ENCODE measurements around the gene STAP2. TPM values are rescaled to one million over a fixed set of nuclear protein-coding genes. Genes with fewer than 3 reads are reported as not detected.

The STAP2 gene
- total RNA-seq, 1 donor from 2014 or later, result 6.8 TPM

DNA sequence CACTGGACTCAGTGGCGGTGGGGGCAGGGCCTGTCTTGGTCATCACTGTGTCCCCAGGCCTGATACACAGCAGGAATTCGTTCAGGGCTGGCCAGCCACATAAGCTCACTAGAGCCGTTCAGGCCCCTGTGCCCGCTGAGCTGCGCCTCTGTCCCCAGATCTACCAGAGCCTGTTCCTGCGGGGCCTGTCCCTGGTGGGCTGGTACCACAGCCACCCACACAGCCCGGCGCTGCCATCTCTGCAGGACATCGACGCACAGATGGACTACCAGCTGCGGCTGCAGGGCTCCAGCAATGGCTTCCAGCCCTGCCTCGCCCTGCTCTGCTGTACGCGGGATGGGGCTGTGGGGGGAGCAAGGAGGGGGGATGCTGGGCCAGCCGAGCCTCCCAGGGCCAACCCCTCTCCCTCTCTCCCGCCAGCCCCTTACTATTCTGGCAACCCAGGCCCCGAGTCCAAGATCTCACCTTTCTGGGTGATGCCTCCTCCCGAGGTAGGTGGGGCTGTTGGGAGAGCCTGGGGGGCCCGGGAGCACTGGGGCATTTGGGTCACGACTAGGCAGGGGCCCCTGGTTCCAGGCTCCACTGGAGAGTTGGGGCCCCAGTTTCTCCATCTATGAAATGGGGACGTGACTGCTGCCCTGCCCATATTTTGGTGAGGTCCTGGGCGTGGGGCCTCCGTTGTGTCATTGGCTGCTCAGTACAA, 18.6 kb upstream of the STAP2 start:
- no peaks in the 10 kb centered on the region for H3K27me3 ChIP-seq
- no peaks in the 10 kb centered on the region for H3K36me3 ChIP-seq
- H3K9me3 ChIP-seq (ENCODE audit: low read depth), result no peaks in the 10 kb centered on the region
- Mint-ChIP-seq H3K36me3 (peaks cover 4% of the 10 kb centered on the region), H3K4me1 (peaks cover 6% of the 10 kb centered on the region), H3K9me3 (no peaks in the 10 kb centered on the region), H3K27ac (no peak overlapping the region), H3K4me3 (no peak overlapping the region), H3K27me3 (ENCODE audit: insufficient read depth, low read depth) (peaks cover 8% of the 10 kb centered on the region)
- peaks cover 9% of the 10 kb centered on the region for H4K20me1 ChIP-seq (ENCODE audit: low read depth)
- DNase-seq (ENCODE audit: low spot score), result no peak
- TF ChIP-seq, protein P1, sequence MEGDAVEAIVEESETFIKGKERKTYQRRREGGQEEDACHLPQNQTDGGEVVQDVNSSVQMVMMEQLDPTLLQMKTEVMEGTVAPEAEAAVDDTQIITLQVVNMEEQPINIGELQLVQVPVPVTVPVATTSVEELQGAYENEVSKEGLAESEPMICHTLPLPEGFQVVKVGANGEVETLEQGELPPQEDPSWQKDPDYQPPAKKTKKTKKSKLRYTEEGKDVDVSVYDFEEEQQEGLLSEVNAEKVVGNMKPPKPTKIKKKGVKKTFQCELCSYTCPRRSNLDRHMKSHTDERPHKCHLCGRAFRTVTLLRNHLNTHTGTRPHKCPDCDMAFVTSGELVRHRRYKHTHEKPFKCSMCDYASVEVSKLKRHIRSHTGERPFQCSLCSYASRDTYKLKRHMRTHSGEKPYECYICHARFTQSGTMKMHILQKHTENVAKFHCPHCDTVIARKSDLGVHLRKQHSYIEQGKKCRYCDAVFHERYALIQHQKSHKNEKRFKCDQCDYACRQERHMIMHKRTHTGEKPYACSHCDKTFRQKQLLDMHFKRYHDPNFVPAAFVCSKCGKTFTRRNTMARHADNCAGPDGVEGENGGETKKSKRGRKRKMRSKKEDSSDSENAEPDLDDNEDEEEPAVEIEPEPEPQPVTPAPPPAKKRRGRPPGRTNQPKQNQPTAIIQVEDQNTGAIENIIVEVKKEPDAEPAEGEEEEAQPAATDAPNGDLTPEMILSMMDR (IDR thresholded peaks at IDR 0.05), result no peak
- no peak for TF ChIP-seq EZH2 (IDR thresholded peaks at IDR 0.05)
- no peak for TF ChIP-seq EZH2phosphoT487 (IDR thresholded peaks at IDR 0.05)
- no peak overlapping the region for H3K27ac ChIP-seq
- peaks cover 7% of the 10 kb centered on the region for H3K4me1 ChIP-seq
- no peak overlapping the region for H2AFZ ChIP-seq (replicated peaks)
- H3K4me2 ChIP-seq, result no peak overlapping the region
- no peak overlapping the region for H3K4me3 ChIP-seq
- H3F3A ChIP-seq (ENCODE audit: low read depth), result peaks cover 25% of the 10 kb centered on the region
- H3K9ac ChIP-seq, result no peak overlapping the region
- no peaks in the 10 kb centered on the region for H3K79me2 ChIP-seq (ENCODE audit: low read depth)

DNA sequence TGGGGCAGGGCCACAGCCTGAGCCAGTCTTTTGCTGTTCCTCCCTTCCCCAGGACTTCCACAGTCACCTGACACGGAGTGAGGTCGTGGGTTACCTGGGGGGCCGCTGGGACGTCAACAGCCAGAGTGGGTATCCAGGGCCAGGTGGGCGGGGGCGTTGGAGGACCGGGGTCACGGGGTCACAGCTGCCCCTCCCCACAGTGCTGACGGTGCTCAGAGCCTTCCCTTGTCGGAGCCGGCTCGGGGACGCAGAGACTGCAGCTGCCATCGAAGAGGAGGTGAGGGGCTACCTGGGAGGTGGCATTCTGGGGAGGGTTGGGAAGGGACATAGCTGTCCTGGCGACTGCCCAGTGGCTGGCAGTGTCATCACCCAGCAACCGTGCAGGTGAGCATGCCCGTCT, 16.3 kb upstream of the STAP2 start:
- no peaks in the 10 kb centered on the region for H3K9me3 Mint-ChIP-seq
- H3K4me1 ChIP-seq, result no peaks in the 10 kb centered on the region
- no peak overlapping the region for H3K27ac Mint-ChIP-seq
- H3K4me3 ChIP-seq, result no peak overlapping the region
- no peaks in the 10 kb centered on the region for H3K36me3 ChIP-seq
- no peak overlapping the region for H3K4me2 ChIP-seq
- H3K27me3 Mint-ChIP-seq (ENCODE audit: insufficient read depth, low read depth), result peaks cover 2% of the 10 kb centered on the region
- H3K79me2 ChIP-seq (ENCODE audit: low read depth), result no peaks in the 10 kb centered on the region
- no peak overlapping the region for H3K27ac ChIP-seq
- no peak for DNase-seq (ENCODE audit: low spot score)
- no peaks in the 10 kb centered on the region for H3K4me1 Mint-ChIP-seq
- H3K9ac ChIP-seq, result no peak overlapping the region
- H3K9me3 ChIP-seq (ENCODE audit: low read depth), result no peaks in the 10 kb centered on the region
- H3F3A ChIP-seq (ENCODE audit: low read depth), result peaks cover 9% of the 10 kb centered on the region
- no peak overlapping the region for H3K4me3 Mint-ChIP-seq
- H3K36me3 Mint-ChIP-seq, result peaks cover 5% of the 10 kb centered on the region
- no peaks in the 10 kb centered on the region for H4K20me1 ChIP-seq (ENCODE audit: low read depth)
- TF ChIP-seq, protein P1 (IDR thresholded peaks at IDR 0.05), result no peak
- TF ChIP-seq EZH2 (IDR thresholded peaks at IDR 0.05) (no peak), EZH2phosphoT487 (IDR thresholded peaks at IDR 0.05) (no peak)
- H2AFZ ChIP-seq (replicated peaks), result no peak overlapping the region
- H3K27me3 ChIP-seq, result no peaks in the 10 kb centered on the region

DNA sequence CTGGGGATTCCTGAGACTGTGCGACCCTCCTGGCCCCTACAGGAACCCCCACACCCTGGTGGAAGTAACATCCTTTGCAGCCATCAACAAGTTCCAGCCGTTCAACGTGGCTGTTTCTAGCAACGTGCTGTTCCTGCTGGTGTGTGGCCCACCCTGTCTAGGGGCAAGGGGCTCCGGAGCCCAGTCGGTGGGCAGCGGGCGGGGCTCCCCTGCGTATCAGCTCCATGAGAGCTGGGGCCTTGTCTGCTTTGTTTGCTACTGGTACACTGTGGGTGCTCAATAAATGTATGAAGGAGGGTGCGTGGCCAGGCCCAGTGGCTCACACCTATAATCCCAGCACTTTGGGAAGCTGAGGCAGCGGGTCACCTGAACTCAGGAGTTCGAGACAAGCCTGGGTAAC, 15.7 kb upstream of the STAP2 start:
- Mint-ChIP-seq H3K27me3 (ENCODE audit: insufficient read depth, low read depth) (peaks cover 2% of the 10 kb centered on the region), H3K36me3 (peaks cover 7% of the 10 kb centered on the region), H3K27ac (no peak overlapping the region), H3K4me3 (no peak overlapping the region), H3K4me1 (no peaks in the 10 kb centered on the region), H3K9me3 (no peaks in the 10 kb centered on the region)
- Histone ChIP-seq H3K9me3 (ENCODE audit: low read depth) (no peaks in the 10 kb centered on the region), H2AFZ (replicated peaks) (no peak overlapping the region), H4K20me1 (ENCODE audit: low read depth) (peaks cover under 1% of the 10 kb centered on the region), H3K9ac (no peak overlapping the region), H3K4me3 (no peak overlapping the region), H3K79me2 (ENCODE audit: low read depth) (no peaks in the 10 kb centered on the region), H3K27me3 (no peaks in the 10 kb centered on the region), H3K4me2 (no peak overlapping the region), H3K36me3 (no peaks in the 10 kb centered on the region), H3F3A (ENCODE audit: low read depth) (peaks cover 9% of the 10 kb centered on the region), H3K4me1 (no peaks in the 10 kb centered on the region), H3K27ac (no peak overlapping the region)
- TF ChIP-seq EZH2phosphoT487 (IDR thresholded peaks at IDR 0.05), result no peak
- no peak for TF ChIP-seq EZH2 (IDR thresholded peaks at IDR 0.05)
- TF ChIP-seq, protein P1 (IDR thresholded peaks at IDR 0.05), result no peak
- DNase-seq (ENCODE audit: low spot score), result no peak

Data from neural progenitor cell (in vitro differentiated cells).